ENCODE results near the gene TXLNB. TPM values are rescaled to one million over a fixed set of nuclear protein-coding genes. Genes with fewer than 3 reads are reported as not detected.

Gene TXLNB
- total and polyA plus RNA-seq, 2 donors (not counting 1 experiment from before 2014, with no cell fraction given): 3.4 to 3.6 TPM

- H3K4me1 ChIP-seq (ENCODE audit: control insufficient read depth in 2 of 2, insufficient read depth in 2 of 2, low read length in 2 of 2): peaks cover 22 to 28% of the 10 kb centered on the region in 2 donors
- H3K4me1 Mint-ChIP-seq: peaks cover 42% of the 10 kb centered on the region
- H2AFZ ChIP-seq (ENCODE audit: insufficient read depth, low read depth, low read length, poor library complexity, severe bottlenecking): no peak overlapping the region
- ChIA-PET CTCF (interaction anchor here (0.5 to 1.1 kb wide), 3 partner anchors 46 to 1181 kb away, joined by 3 to 5 read pairs (median 3); no protein-coding TSS in a partner anchor), POLR2A (no interaction called here)
- H3K4me3 ChIP-seq (ENCODE audit: control extremely low read depth in 1 of 5, extremely low read depth in 1 of 5, insufficient read depth in 1 of 5, low read depth in 2 of 5, low read length in 4 of 5): no peak overlapping the region
- no peak for ATAC-seq (ENCODE audit: low read depth)
- no peaks in the 10 kb centered on the region for H3K27me3 ChIP-seq (replicated peaks in 1 of 4; ENCODE audit: control extremely low read depth in 1 of 4, control insufficient read depth in 3 of 4, insufficient read depth in 4 of 4, low read length in 3 of 4)
- H3K9me3 ChIP-seq (ENCODE audit: control extremely low read depth in 1 of 3, control insufficient read depth in 2 of 3, insufficient read depth in 1 of 3, low read length in 2 of 3): no peaks in the 10 kb centered on the region
- WGBS (ENCODE audit: insufficient coverage): no CpG with 5 or more reads among the region's 1 CpG
- no peak overlapping the region for H3K27ac ChIP-seq (ENCODE audit: low read length in 2 of 2)
- intact Hi-C loops (cut with micrococcal nuclease): no loop called here
- H3K36me3 ChIP-seq (replicated peaks in 1 of 2; ENCODE audit: control extremely low read depth in 1 of 2, control insufficient read depth in 1 of 2, extremely low read depth in 1 of 2, insufficient read depth in 2 of 2, low read length in 1 of 2): no peaks in the 10 kb centered on the region
- no peaks in the 10 kb centered on the region for H3K79me2 ChIP-seq (ENCODE audit: control insufficient read depth, insufficient read depth, low read length)
- no peaks in the 10 kb centered on the region for H3K27me3 Mint-ChIP-seq
- H3K4me3 Mint-ChIP-seq: no peak overlapping the region
- H3K9ac ChIP-seq (ENCODE audit: low read length): no peak overlapping the region
- TF ChIP-seq CTCF (IDR thresholded peaks at IDR 0.05) (no peak), EZH2 (IDR thresholded peaks at IDR 0.05; ENCODE audit: borderline replicate concordance, insufficient read depth, low read depth, low read length, poor library complexity, severe bottlenecking) (no peak)
- H4K20me1 ChIP-seq (ENCODE audit: control insufficient read depth, insufficient read depth, low read length, poor library complexity, severe bottlenecking): no peaks in the 10 kb centered on the region
- no peaks in the 10 kb centered on the region for H3K9me3 Mint-ChIP-seq (ENCODE audit: insufficient read depth)
- DNase-seq: no peak
- H3K27ac Mint-ChIP-seq: peak overlapping the region; percentile 1
- no peak overlapping the region for H3K4me2 ChIP-seq (replicated peaks; ENCODE audit: low read depth, low read length, poor library complexity, severe bottlenecking)
These were observed 5.1 kb upstream of the TXLNB start for GRCh38 chr6:139296927-139297326.

- Histone ChIP-seq H4K20me1 (ENCODE audit: control insufficient read depth, insufficient read depth, low read length, poor library complexity, severe bottlenecking) (no peaks in the 10 kb centered on the region), H3K27ac (ENCODE audit: low read length in 2 of 2) (no peak overlapping the region), H3K27me3 (replicated peaks in 1 of 4; ENCODE audit: control extremely low read depth in 1 of 4, control insufficient read depth in 3 of 4, insufficient read depth in 4 of 4, low read length in 3 of 4) (no peaks in the 10 kb centered on the region), H3K4me3 (ENCODE audit: control extremely low read depth in 1 of 5, extremely low read depth in 1 of 5, insufficient read depth in 1 of 5, low read depth in 2 of 5, low read length in 4 of 5) (no peak overlapping the region), H3K36me3 (replicated peaks in 1 of 2; ENCODE audit: control extremely low read depth in 1 of 2, control insufficient read depth in 1 of 2, extremely low read depth in 1 of 2, insufficient read depth in 2 of 2, low read length in 1 of 2) (no peaks in the 10 kb centered on the region), H3K4me1 (ENCODE audit: control insufficient read depth in 2 of 2, insufficient read depth in 2 of 2, low read length in 2 of 2) (peaks cover 32 to 38% of the 10 kb centered on the region in 2 donors), H3K4me2 (replicated peaks; ENCODE audit: low read depth, low read length, poor library complexity, severe bottlenecking) (no peak overlapping the region), H3K9ac (ENCODE audit: low read length) (no peak overlapping the region), H3K79me2 (ENCODE audit: control insufficient read depth, insufficient read depth, low read length) (no peaks in the 10 kb centered on the region), H3K9me3 (ENCODE audit: control extremely low read depth in 1 of 3, control insufficient read depth in 2 of 3, insufficient read depth in 1 of 3, low read length in 2 of 3) (no peaks in the 10 kb centered on the region), H2AFZ (ENCODE audit: insufficient read depth, low read depth, low read length, poor library complexity, severe bottlenecking) (no peak overlapping the region)
- peak; percentile 58 for DNase-seq
- peak; percentile 54 for ATAC-seq (ENCODE audit: low read depth)
- Mint-ChIP-seq H3K4me3 (no peak overlapping the region), H3K4me1 (peaks cover 51% of the 10 kb centered on the region), H3K27me3 (no peaks in the 10 kb centered on the region), H3K9me3 (ENCODE audit: insufficient read depth) (no peaks in the 10 kb centered on the region), H3K27ac (peak overlapping the region; percentile 18)
- intact Hi-C loops (cut with micrococcal nuclease): no loop called here
- ChIA-PET POLR2A (no interaction called here), CTCF (interaction anchor here (1.4 kb wide), 1 partner anchor 76 kb away, joined by 6 read pairs; no protein-coding TSS in a partner anchor)
- TF ChIP-seq CTCF (IDR thresholded peaks at IDR 0.05) (no peak), EZH2 (IDR thresholded peaks at IDR 0.05; ENCODE audit: borderline replicate concordance, insufficient read depth, low read depth, low read length, poor library complexity, severe bottlenecking) (no peak)
- WGBS (ENCODE audit: insufficient coverage): no CpG with 5 or more reads among the region's 2 CpGs
These were observed 4.1 kb upstream of the TXLNB start for GRCh38 chr6:139295901-139296300.

Measured in B cell (primary cell).